Measurements from ENCODE around the gene KLHL18. TPM values are rescaled to one million over a fixed set of nuclear protein-coding genes. Genes with fewer than 3 reads are reported as not detected.
"Not testable (repeated sequence)": the region's sequence is repeated elsewhere in the genome, so short reads cannot be mapped to it uniquely, and the experiment has no call there.

Gene KLHL18
- total RNA-seq, 1 donor from 2014 or later, result 10.1 TPM

GRCh38 chr3:47251689-47252088 is 31.1 kb upstream of the KLHL18 start:
- Histone ChIP-seq H3K36me3 (no peaks in the 10 kb centered on the region), H3K4me3 (no peak overlapping the region), H3K27ac (no peak overlapping the region), H3K27me3 (no peaks in the 10 kb centered on the region), H3K9me3 (no peaks in the 10 kb centered on the region), H3K4me1 (no peaks in the 10 kb centered on the region)
- no peak for TF ChIP-seq POLR2A (IDR thresholded peaks at IDR 0.05)
- no peak for TF ChIP-seq POLR2AphosphoS5 (IDR thresholded peaks at IDR 0.05; ENCODE audit: insufficient read depth in 1 of 2, low read depth in 1 of 2)
- TF ChIP-seq CTCF (IDR thresholded peaks at IDR 0.05), result no peak
- intact Hi-C loops (cut with DNase I), result no loop called here
- no peak for DNase-seq (ENCODE audit: extremely low spot score in 2 of 2)

GRCh38 chr3:47256331-47256730 is 26.4 kb upstream of the KLHL18 start:
- H3K36me3 ChIP-seq; intact Hi-C loops (cut with DNase I); H3K4me3 ChIP-seq: not testable (repeated sequence)

GRCh38 chr3:47259114-47259513 is 23.6 kb upstream of the KLHL18 start:
- no peaks in the 10 kb centered on the region for H3K27me3 ChIP-seq
- TF ChIP-seq CTCF (IDR thresholded peaks at IDR 0.05) (no peak), POLR2AphosphoS5 (IDR thresholded peaks at IDR 0.05; ENCODE audit: insufficient read depth in 1 of 2, low read depth in 1 of 2) (no peak), POLR2A (IDR thresholded peaks at IDR 0.05) (no peak)
- no peaks in the 10 kb centered on the region for H3K4me1 ChIP-seq
- no peak overlapping the region for H3K4me3 ChIP-seq
- H3K9me3 ChIP-seq, result no peaks in the 10 kb centered on the region
- DNase-seq (ENCODE audit: extremely low spot score in 2 of 2), result no peak
- no peak overlapping the region for H3K27ac ChIP-seq
- intact Hi-C loops (cut with DNase I), result no loop called here
- H3K36me3 ChIP-seq, result no peaks in the 10 kb centered on the region

More at GRCh38 chr3:47256331-47256730, 26.4 kb upstream of the KLHL18 start:
- not testable (repeated sequence) for H3K27ac ChIP-seq; H3K4me1 ChIP-seq; H3K27me3 ChIP-seq; DNase-seq (ENCODE audit: extremely low spot score in 2 of 2); H3K9me3 ChIP-seq

GRCh38 chr3:47260605-47261004 is 22.1 kb upstream of the KLHL18 start:
- no peak for DNase-seq (ENCODE audit: extremely low spot score in 2 of 2)
- Histone ChIP-seq H3K4me1 (no peaks in the 10 kb centered on the region), H3K4me3 (no peak overlapping the region), H3K27me3 (no peaks in the 10 kb centered on the region), H3K9me3 (no peaks in the 10 kb centered on the region), H3K36me3 (no peaks in the 10 kb centered on the region), H3K27ac (no peak overlapping the region)
- no peak for TF ChIP-seq CTCF (IDR thresholded peaks at IDR 0.05)
- TF ChIP-seq POLR2AphosphoS5 (IDR thresholded peaks at IDR 0.05; ENCODE audit: insufficient read depth in 1 of 2, low read depth in 1 of 2), result no peak
- intact Hi-C loops (cut with DNase I), result no loop called here

GRCh38 chr3:47261301-47261700 is 21.4 kb upstream of the KLHL18 start:
- Histone ChIP-seq H3K4me3 (no peak overlapping the region), H3K4me1 (peaks cover 2% of the 10 kb centered on the region), H3K36me3 (no peaks in the 10 kb centered on the region), H3K27me3 (no peaks in the 10 kb centered on the region), H3K9me3 (no peaks in the 10 kb centered on the region), H3K27ac (no peak overlapping the region)
- intact Hi-C loops (cut with DNase I), result no loop called here
- no peak for DNase-seq (ENCODE audit: extremely low spot score in 2 of 2)
- TF ChIP-seq POLR2AphosphoS5 (IDR thresholded peaks at IDR 0.05; ENCODE audit: insufficient read depth in 1 of 2, low read depth in 1 of 2), result no peak
- TF ChIP-seq POLR2A (IDR thresholded peaks at IDR 0.05), result no peak
- no peak for TF ChIP-seq CTCF (IDR thresholded peaks at IDR 0.05)

GRCh38 chr3:47265008-47265407 is 17.7 kb upstream of the KLHL18 start:
- H3K9me3 ChIP-seq, result no peaks in the 10 kb centered on the region
- DNase-seq (ENCODE audit: extremely low spot score in 2 of 2), result no peak
- no peak overlapping the region for H3K27ac ChIP-seq
- no peaks in the 10 kb centered on the region for H3K36me3 ChIP-seq
- no peaks in the 10 kb centered on the region for H3K27me3 ChIP-seq
- intact Hi-C loops (cut with DNase I), result no loop called here
- TF ChIP-seq CTCF (IDR thresholded peaks at IDR 0.05) (no peak), POLR2A (IDR thresholded peaks at IDR 0.05) (no peak), POLR2AphosphoS5 (IDR thresholded peaks at IDR 0.05; ENCODE audit: insufficient read depth in 1 of 2, low read depth in 1 of 2) (no peak)
- peaks cover 11% of the 10 kb centered on the region for H3K4me1 ChIP-seq
- H3K4me3 ChIP-seq, result no peak overlapping the region

All from vagina (tissue), 2 donors.